Fibroblast of mammary gland (primary cell): ENCODE measurements around the gene SMIM3.

ENCODE experiments used
- DNase-seq: peaks from one replicate; pipeline ENCODE4 v3.0.0-alpha.2; 2010; ENCODE audit warnings: low read depth
- H3K4me3 ChIP-seq: 2 replicates; pipeline ENCODE4 v1.5.1; 2011; ENCODE audit warnings: low read depth, mild to moderate bottlenecking, low read length, moderate library complexity; ENCODE audit not compliant: control insufficient read depth
- TF ChIP-seq, protein P1 (sequence below): conservative IDR thresholded peaks from 2 replicates; pipeline ENCODE4 v1.5.1; 2011; ENCODE audit warnings: low read depth, low read length, inconsistent platforms; ENCODE audit not compliant: control insufficient read depth, insufficient read depth

The SMIM3 gene

DNA sequence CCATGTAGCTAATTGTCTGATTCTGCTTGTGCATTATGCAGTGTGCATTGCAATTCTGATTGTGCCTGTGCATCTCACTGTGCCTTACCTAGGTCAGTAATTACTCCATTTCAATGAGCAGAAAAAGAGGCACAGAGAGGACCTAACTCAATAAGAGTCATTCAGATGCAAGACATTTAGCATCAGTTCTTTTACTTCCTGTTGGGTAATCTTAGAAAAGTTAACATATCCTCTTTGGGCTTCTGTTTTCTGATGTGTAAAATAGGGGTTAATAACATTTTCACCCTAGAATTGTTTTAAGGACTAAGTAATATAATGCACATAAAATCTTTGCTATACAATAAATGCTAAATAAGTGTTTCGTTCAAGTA, 12.8 kb upstream of the SMIM3 start:
- DNase-seq: no peak
- TF ChIP-seq, protein P1, sequence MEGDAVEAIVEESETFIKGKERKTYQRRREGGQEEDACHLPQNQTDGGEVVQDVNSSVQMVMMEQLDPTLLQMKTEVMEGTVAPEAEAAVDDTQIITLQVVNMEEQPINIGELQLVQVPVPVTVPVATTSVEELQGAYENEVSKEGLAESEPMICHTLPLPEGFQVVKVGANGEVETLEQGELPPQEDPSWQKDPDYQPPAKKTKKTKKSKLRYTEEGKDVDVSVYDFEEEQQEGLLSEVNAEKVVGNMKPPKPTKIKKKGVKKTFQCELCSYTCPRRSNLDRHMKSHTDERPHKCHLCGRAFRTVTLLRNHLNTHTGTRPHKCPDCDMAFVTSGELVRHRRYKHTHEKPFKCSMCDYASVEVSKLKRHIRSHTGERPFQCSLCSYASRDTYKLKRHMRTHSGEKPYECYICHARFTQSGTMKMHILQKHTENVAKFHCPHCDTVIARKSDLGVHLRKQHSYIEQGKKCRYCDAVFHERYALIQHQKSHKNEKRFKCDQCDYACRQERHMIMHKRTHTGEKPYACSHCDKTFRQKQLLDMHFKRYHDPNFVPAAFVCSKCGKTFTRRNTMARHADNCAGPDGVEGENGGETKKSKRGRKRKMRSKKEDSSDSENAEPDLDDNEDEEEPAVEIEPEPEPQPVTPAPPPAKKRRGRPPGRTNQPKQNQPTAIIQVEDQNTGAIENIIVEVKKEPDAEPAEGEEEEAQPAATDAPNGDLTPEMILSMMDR: no peak

DNA sequence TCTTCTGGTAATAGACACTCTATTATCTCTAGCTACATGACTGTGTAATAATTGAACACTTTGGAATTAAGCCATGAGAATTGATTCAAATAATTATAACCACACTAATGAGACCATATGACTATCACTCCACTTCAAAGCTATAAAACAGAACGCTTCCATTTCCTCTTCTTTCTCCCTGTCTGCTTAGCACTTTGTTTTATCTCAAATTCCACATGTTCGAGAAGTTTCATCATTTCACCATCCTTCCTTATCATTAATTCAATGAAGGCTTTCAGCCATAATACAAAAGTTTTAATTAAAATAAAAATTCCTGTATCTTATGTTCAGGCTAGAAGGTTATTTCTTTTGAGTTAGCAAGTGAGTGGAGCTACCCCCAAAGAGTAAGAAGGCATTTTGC, 12.3 kb upstream of the SMIM3 start:
- no peak overlapping the region for H3K4me3 ChIP-seq
- TF ChIP-seq, protein P1: no peak
- DNase-seq: no peak

More for the DNA sequence above, 12.8 kb upstream of the SMIM3 start:
- H3K4me3 ChIP-seq: no peak overlapping the region

DNA sequence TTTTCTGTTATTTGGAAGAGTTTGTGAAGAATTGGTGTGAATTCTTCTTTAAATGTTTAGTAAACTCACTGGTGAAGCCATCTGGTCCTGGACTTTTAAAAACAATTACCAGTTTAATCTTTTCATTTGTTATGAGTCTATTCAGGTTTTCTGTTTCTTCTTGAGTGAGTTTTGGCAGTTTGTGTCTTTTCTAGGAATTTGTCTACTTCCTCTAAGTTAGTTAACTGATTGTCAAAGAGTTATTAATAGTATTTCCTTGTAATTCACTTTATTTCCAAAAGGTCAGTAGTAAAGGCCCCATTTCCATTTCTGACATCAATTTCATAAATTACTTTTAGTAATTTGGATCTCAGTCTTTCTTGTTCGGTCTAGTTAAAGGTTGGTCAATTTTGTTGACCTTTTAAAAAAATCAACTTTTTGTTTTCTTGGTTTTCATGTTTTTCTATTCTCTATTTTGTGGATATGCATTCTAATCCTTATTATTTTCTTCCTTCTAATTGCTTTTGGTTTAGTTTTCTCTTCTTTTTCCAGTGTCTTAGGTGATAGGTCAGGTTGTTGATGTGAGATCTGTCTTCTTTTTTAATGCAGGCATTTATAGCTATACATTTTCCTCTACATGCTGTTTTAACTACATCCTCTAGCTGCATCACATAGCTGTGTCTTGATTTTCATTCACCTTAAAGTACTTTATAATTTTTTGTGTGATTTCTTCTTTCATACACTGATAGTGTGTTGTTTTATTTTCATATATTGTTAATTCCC, 7.3 kb upstream of the SMIM3 start:
- DNase-seq: no peak
- no peak overlapping the region for H3K4me3 ChIP-seq
- TF ChIP-seq, protein P1: no peak

DNA sequence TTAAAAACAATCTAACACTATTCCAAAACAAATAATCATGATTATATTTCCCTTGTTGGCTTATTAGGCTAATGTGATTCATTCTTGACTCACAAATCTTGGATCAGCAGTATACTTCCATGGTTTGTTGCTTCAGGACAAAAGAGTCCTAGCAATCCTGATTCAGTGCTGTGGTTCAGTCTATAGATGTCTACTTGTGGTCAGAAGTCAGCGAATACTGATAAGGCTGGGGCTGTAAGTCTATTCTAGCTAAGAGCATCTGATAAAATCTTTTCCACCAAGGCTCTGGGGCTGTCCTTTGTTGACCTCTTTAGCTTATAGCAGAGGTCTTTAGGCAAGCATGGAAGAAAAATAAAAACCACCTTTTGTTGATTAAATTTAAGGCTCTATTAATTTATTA, 4.4 kb upstream of the SMIM3 start:
- no peak overlapping the region for H3K4me3 ChIP-seq
- TF ChIP-seq, protein P1: no peak
- peak; percentile 95 for DNase-seq

DNA sequence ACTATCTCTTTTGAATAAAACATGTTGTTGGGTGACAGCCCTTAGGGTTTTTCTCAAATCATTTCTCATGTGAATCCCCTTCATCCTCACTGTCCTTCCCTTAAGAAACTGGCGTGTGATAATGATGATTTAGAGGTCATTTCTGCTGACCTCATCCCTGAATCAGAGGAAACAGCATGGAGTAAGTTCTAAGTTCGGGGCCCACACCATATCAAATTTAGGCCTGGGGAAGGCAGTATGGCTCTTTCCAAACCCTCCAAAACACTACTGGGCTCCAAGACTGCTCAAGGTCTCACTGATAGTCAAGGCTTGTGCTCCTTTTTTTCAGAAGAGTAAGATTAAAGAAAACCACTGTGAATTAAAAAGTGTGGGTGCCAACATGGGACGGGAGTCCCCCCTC, 872 bp upstream of the SMIM3 start:
- peak; percentile 58 for DNase-seq
- H3K4me3 ChIP-seq: peak overlapping the region; percentile 79

DNA sequence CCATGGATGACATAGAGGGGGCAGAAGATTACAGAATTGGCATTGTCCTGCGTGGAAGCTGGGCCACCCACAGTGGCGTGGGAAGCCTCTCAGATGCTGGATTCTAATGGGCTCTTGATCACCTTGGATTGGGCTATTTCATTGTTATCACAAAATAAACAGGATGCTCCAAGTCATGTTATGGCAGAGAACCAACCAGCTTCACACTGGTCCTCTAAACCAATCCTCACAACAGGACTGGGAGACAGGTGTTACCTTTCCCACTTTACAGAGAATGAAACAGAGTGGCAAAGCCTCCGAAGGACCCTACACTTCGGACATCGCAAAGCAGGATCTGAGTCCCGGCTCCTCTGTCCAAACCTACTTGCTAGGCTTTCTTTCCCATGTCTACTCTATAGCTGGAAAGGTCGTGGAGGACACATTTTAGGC, 455 bp upstream of the SMIM3 start:
- DNase-seq: peak; percentile 58
- H3K4me3 ChIP-seq: peak overlapping the region; percentile 79
- TF ChIP-seq, protein P1: no peak

More for the DNA sequence above, 872 bp upstream of the SMIM3 start:
- TF ChIP-seq, protein P1: no peak
